Measurements from ENCODE around the gene RBL2. TPM values are rescaled to one million over a fixed set of nuclear protein-coding genes. Genes with fewer than 3 reads are reported as not detected.

RBL2 gene
- total and polyA plus RNA-seq, 2 of the 13 experiments (the other 11 are each of a cell fraction or from before 2014, with no cell fraction given): 41.2 to 60.9 TPM

- peak; percentile 94 for TF ChIP-seq JARID2 (CRISPR knock-in tag; IDR thresholded peaks at IDR 0.05; ENCODE audit: insufficient replicate concordance)
- TF ChIP-seq ZFP36L2 (CRISPR knock-in tag; IDR thresholded peaks at IDR 0.05): no peak; the same call in 1 of the 2 replicates
- no peak for TF ChIP-seq ZNF468 (CRISPR knock-in tag; IDR thresholded peaks at IDR 0.05)
- peak; percentile 48; the same call in 1 of the 2 replicates for TF ChIP-seq ARNT2 (CRISPR knock-in tag; IDR thresholded peaks at IDR 0.05; ENCODE audit: low read depth)
- TF ChIP-seq ZFP1 (CRISPR knock-in tag; IDR thresholded peaks at IDR 0.05): peak; percentile 79
- TF ChIP-seq MED1 (CRISPR knock-in tag; IDR thresholded peaks at IDR 0.05): peak; percentile 82
- peak; percentile 84; the same call in 1 of the 2 replicates for TF ChIP-seq BATF2 (CRISPR knock-in tag; IDR thresholded peaks at IDR 0.05)
- TF ChIP-seq GMEB1 (CRISPR knock-in tag; IDR thresholded peaks at IDR 0.05; ENCODE audit: borderline replicate concordance): peak; percentile 96
- 0 out of 2 replicates have a peak, but pooled peaks have one; percentile 74 for TF ChIP-seq ZNF572 (CRISPR knock-in tag; IDR thresholded peaks at IDR 0.05)
- TF ChIP-seq, protein P1, sequence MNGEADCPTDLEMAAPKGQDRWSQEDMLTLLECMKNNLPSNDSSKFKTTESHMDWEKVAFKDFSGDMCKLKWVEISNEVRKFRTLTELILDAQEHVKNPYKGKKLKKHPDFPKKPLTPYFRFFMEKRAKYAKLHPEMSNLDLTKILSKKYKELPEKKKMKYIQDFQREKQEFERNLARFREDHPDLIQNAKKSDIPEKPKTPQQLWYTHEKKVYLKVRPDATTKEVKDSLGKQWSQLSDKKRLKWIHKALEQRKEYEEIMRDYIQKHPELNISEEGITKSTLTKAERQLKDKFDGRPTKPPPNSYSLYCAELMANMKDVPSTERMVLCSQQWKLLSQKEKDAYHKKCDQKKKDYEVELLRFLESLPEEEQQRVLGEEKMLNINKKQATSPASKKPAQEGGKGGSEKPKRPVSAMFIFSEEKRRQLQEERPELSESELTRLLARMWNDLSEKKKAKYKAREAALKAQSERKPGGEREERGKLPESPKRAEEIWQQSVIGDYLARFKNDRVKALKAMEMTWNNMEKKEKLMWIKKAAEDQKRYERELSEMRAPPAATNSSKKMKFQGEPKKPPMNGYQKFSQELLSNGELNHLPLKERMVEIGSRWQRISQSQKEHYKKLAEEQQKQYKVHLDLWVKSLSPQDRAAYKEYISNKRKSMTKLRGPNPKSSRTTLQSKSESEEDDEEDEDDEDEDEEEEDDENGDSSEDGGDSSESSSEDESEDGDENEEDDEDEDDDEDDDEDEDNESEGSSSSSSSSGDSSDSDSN (CRISPR knock-in tag; IDR thresholded peaks at IDR 0.05): peak; percentile 80
- peak; percentile 70; the same call in 1 of the 3 replicates for TF ChIP-seq MXI1 (IDR thresholded peaks at IDR 0.05; ENCODE audit: borderline replicate concordance, low read depth, low read length)
- peak; percentile 90 for TF ChIP-seq NAIF1 (CRISPR knock-in tag; IDR thresholded peaks at IDR 0.05; ENCODE audit: borderline replicate concordance)
- no peak; the same call in 1 of the 2 replicates for TF ChIP-seq ZFP90 (CRISPR knock-in tag; IDR thresholded peaks at IDR 0.05; ENCODE audit: borderline replicate concordance)
- peak; percentile 53 for TF ChIP-seq FOSL2 (CRISPR knock-in tag; IDR thresholded peaks at IDR 0.05)
- TF ChIP-seq, protein P2, sequence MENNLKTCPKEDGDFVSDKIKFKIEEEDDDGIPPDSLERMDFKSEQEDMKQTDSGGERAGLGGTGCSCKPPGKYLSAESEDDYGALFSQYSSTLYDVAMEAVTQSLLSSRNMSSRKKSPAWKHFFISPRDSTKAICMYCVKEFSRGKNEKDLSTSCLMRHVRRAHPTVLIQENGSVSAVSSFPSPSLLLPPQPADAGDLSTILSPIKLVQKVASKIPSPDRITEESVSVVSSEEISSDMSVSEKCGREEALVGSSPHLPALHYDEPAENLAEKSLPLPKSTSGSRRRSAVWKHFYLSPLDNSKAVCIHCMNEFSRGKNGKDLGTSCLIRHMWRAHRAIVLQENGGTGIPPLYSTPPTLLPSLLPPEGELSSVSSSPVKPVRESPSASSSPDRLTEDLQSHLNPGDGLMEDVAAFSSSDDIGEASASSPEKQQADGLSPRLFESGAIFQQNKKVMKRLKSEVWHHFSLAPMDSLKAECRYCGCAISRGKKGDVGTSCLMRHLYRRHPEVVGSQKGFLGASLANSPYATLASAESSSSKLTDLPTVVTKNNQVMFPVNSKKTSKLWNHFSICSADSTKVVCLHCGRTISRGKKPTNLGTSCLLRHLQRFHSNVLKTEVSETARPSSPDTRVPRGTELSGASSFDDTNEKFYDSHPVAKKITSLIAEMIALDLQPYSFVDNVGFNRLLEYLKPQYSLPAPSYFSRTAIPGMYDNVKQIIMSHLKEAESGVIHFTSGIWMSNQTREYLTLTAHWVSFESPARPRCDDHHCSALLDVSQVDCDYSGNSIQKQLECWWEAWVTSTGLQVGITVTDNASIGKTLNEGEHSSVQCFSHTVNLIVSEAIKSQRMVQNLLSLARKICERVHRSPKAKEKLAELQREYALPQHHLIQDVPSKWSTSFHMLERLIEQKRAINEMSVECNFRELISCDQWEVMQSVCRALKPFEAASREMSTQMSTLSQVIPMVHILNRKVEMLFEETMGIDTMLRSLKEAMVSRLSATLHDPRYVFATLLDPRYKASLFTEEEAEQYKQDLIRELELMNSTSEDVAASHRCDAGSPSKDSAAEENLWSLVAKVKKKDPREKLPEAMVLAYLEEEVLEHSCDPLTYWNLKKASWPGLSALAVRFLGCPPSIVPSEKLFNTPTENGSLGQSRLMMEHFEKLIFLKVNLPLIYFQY (CRISPR knock-in tag; IDR thresholded peaks at IDR 0.05; ENCODE audit: borderline replicate concordance): peak; percentile 88
- TF ChIP-seq CCAR2 (optimal IDR thresholded peaks at IDR 0.05; ENCODE audit: low read depth, low read length): no peak
- peak; percentile 71 for TF ChIP-seq YY1 (IDR thresholded peaks at IDR 0.05; ENCODE audit: insufficient read depth, insufficient replicate concordance, low read depth, low read length)
- TF ChIP-seq PITX1 (CRISPR knock-in tag; IDR thresholded peaks at IDR 0.05): peak; percentile 85
- peak; percentile 40 to 52; a peak in 2 of 4 replicates for TF ChIP-seq EP300 (IDR thresholded peaks at IDR 0.05; ENCODE audit: low read depth in 2 of 2, low read length in 2 of 2)
- TF ChIP-seq EP300 (CRISPR knock-in tag; IDR thresholded peaks at IDR 0.05; ENCODE audit: borderline replicate concordance): no peak
- peak; percentile 94 for TF ChIP-seq NFYC (CRISPR knock-in tag; IDR thresholded peaks at IDR 0.05)
- no peak for TF ChIP-seq ZNF282 (IDR thresholded peaks at IDR 0.05; ENCODE audit: partially characterized antibody)
Measured at GRCh38 chr16:53503270-53503923, 69.1 kb downstream of the RBL2 start (continued).

All from HepG2 (cell line).